ENCODE data around the gene IL26. TPM values are rescaled to one million over a fixed set of nuclear protein-coding genes. Genes with fewer than 3 reads are reported as not detected.

Gene IL26
- total and polyA plus RNA-seq, 2 of the 4 experiments (the other 2 are of a cell fraction), result not detected

DNA sequence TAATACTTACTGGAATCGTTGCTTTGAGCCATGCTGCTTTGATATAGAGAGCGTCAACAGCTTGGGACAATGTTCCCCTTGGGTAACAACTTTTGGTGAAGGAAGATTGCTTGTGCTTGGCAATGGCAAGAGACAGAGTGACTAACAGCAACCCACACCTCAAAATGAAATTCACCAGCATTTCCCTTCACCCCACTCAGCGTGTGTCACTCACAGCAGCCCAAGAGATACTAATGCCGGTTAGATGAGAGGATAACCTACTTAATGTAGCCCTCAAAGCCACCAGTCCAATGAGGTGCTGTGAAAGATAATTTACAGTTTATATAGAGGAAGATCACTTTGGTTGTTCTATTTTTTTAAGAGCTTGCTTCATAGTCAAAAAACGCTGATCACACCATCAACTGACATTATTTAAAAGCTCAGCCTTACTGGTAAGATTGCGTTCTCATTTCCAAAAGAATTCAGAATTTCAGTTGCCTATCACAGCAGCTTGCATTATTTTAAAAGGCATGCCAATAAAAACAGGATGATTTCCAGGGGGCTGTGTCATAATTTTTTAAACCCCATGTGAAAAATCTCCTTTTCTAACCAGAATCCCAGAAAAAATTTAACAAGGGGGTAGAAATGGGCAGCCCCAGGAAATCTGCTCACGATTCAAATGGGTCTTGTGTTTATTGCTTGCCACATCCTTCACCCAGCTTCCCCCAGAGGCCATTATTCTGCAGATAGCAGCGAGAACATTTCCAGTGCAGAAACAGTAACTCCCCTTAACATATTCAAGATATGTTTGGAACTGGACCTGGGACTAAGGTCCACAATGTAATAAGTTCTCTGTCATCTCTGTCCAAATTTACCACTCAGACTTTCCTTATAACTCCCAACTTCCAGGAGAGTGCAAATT is at the start of gene IL26 (continued):
- TF ChIP-seq, protein P1, sequence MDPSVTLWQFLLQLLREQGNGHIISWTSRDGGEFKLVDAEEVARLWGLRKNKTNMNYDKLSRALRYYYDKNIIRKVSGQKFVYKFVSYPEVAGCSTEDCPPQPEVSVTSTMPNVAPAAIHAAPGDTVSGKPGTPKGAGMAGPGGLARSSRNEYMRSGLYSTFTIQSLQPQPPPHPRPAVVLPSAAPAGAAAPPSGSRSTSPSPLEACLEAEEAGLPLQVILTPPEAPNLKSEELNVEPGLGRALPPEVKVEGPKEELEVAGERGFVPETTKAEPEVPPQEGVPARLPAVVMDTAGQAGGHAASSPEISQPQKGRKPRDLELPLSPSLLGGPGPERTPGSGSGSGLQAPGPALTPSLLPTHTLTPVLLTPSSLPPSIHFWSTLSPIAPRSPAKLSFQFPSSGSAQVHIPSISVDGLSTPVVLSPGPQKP (IDR thresholded peaks at IDR 0.05; ENCODE audit: borderline replicate concordance, low read depth, low read length), result no peak
- no peak for TF ChIP-seq MXI1 (IDR thresholded peaks at IDR 0.05; ENCODE audit: borderline replicate concordance, low read depth, low read length)

DNA sequence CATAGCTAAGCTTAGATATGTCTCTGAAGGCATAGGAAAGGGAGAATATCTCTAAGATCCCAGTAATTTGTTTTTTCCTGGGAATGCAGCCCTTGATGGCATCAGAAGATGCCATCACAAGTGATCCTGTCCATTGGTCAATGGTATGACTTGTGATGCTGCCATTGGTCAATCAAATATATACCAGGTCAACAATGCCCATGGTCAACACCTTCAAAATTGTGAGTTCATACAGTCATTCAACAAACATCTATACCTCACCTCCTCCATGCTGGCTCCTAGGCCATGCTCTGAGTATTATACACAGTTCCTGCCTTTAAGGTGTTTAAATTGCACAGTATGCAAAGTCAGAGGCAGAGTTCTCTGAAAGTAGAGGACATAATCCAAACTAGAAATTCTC is 47.1 kb upstream of the IL26 start:
- CTCF ChIA-PET, result interaction anchor here (1.7 kb wide), 1 partner anchor 13 kb away, joined by 3 read pairs; no protein-coding TSS in a partner anchor
- Histone ChIP-seq H4K8ac (ENCODE audit: low read depth in 2 of 2, low read length in 2 of 2) (no peak overlapping the region), H2BK20ac (ENCODE audit: low read depth, low read length) (no peak overlapping the region), H2AK5ac (ENCODE audit: low read depth, low read length) (no peak overlapping the region), H3K27ac (ENCODE audit: insufficient read depth, low read length) (no peak overlapping the region), H3K4me2 (ENCODE audit: low read depth, low read length) (no peak overlapping the region), H2BK120ac (ENCODE audit: low read depth, low read length) (no peak overlapping the region), H4K20me1 (ENCODE audit: insufficient read depth, low read length) (no peaks in the 10 kb centered on the region), H4K91ac (ENCODE audit: insufficient read depth, low read depth, low read length) (no peak overlapping the region), H3K23ac (ENCODE audit: low read depth, low read length) (no peak overlapping the region), H3K27me3 (ENCODE audit: control insufficient read depth, insufficient read depth, low read length) (no peaks in the 10 kb centered on the region), H3K79me1 (ENCODE audit: low read depth in 1 of 2, low read length in 2 of 2) (no peaks in the 10 kb centered on the region), H2AFZ (replicated peaks; ENCODE audit: low read length, poor library complexity) (no peak overlapping the region), H2BK5ac (ENCODE audit: low read depth, low read length, poor library complexity, severe bottlenecking) (no peak overlapping the region), H4K5ac (ENCODE audit: low read depth, low read length) (no peak overlapping the region), H2AK9ac (replicated peaks; ENCODE audit: low read depth, low read length, poor library complexity) (no peak overlapping the region), H3K9me3 (ENCODE audit: control insufficient read depth, insufficient read depth, low read length) (no peaks in the 10 kb centered on the region), H3K56ac (ENCODE audit: extremely low read depth, insufficient read depth, low read length) (no peak overlapping the region), H3K4ac (ENCODE audit: low read depth, low read length) (no peak overlapping the region), H3K9ac (ENCODE audit: low read depth, low read length) (no peak overlapping the region), H3K4me3 (ENCODE audit: insufficient read depth, low read depth, low read length) (no peak overlapping the region), H2BK15ac (ENCODE audit: low read depth, low read length) (no peak overlapping the region), H3K14ac (replicated peaks; ENCODE audit: low read depth, low read length) (no peak overlapping the region), H3K4me1 (ENCODE audit: control insufficient read depth, insufficient read depth, low read length) (peaks cover 3% of the 10 kb centered on the region; the same call in 1 of the 2 replicates), H3K18ac (ENCODE audit: low read depth, low read length) (no peak overlapping the region), H3K36me3 (ENCODE audit: control insufficient read depth, insufficient read depth, low read length) (no peaks in the 10 kb centered on the region), H3K9me1 (ENCODE audit: insufficient read depth, low read length) (no peaks in the 10 kb centered on the region)
- in situ Hi-C loops (cut with MboI; ENCODE audit: low sequenced_read_pairs) (no loop called here), dilution Hi-C loops (cut with HindIII; ENCODE audit: low sequenced_read_pairs, unreplicated experiment) (no loop called here), intact Hi-C loops (cut with micrococcal nuclease) (no loop called here)
- DNase-seq (no peak), ATAC-seq (ENCODE audit: low read depth) (no peak)
- POLR2A ChIA-PET (ENCODE audit: unreplicated experiment), result no interaction called here
- no peak for TF ChIP-seq CHD1 (IDR thresholded peaks at IDR 0.05; ENCODE audit: low read depth, low read length)
- no peak for TF ChIP-seq RCOR1 (IDR thresholded peaks at IDR 0.05; ENCODE audit: insufficient replicate concordance, low read length)
- no peak for TF ChIP-seq RAD21 (IDR thresholded peaks at IDR 0.05; ENCODE audit: low read length)
- BruUV-seq (replicated peaks), result no TSS peak
